Progenitor cell of endocrine pancreas (in vitro differentiated cells): ENCODE measurements around the gene HECTD4. TPM values are rescaled to one million over a fixed set of nuclear protein-coding genes. Genes with fewer than 3 reads are reported as not detected.
"Not testable (repeated sequence)": the region's sequence is repeated elsewhere in the genome, so short reads cannot be mapped to it uniquely, and the experiment has no call there.

Experiments used
- DNase-seq: peaks from one replicate; pipeline ENCODE4 v3.0.0; 2021; ENCODE audit warnings: low spot score; ENCODE audit not compliant: unreplicated experiment
- H3K27ac Mint-ChIP-seq: 2 replicates; pipeline ENCODE4 v1.8.0; 2021; ENCODE audit warnings: mild to moderate bottlenecking, moderate library complexity, mixed read lengths
- H3K27me3 Mint-ChIP-seq: 2 replicates; pipeline ENCODE4 v1.8.0; 2021; ENCODE audit warnings: mixed read lengths
- H3K36me3 Mint-ChIP-seq: 2 replicates; pipeline ENCODE4 v1.8.0; 2022; ENCODE audit warnings: mixed read lengths; ENCODE audit not compliant: insufficient read depth
- H3K4me1 Mint-ChIP-seq: 2 replicates; pipeline ENCODE4 v1.8.0; 2021; ENCODE audit warnings: low read depth, mixed read lengths
- H3K4me3 Mint-ChIP-seq: 2 replicates; pipeline ENCODE4 v1.8.0; 2021; ENCODE audit warnings: low read depth, mild to moderate bottlenecking, moderate library complexity, mixed read lengths
- H3K9me3 Mint-ChIP-seq: 2 replicates; pipeline ENCODE4 v1.8.0; 2021; ENCODE audit warnings: low read depth, mixed read lengths
- CTCF ChIP-seq: fragments of 200-600 bp; sonication (generic); IDR thresholded peaks from one replicate; pipeline ENCODE4 v1.5.0; 2021; ENCODE audit warnings: antibody characterized with exemption, mild to moderate bottlenecking; ENCODE audit not compliant: unreplicated experiment
- total RNA-seq: library from RNA; stranded (reverse); gene quantifications from 2 replicates; pipeline ENCODE4 v1.2.1, GENCODE V29; 2021

Gene HECTD4
- total RNA-seq, 1 donor from 2014 or later = 86.7 TPM

DNA sequence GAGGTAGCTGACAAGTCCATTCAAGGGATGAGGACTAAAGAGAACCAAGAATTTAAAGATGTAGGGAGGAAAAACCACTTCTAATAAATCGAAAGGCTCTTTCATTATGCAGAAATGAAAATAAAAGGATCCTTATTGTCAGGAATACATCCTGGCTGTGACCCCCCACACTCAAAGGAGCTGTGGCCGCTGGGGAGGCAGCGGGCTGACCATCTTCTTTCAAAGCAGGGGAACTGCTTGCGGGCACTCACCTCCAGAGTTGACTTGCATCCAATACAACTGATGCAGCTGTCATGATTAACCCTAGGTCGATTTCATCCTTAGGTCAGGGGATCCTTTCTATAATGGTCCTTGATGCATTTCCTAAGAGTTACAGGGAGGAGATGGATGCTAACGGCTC lies 221.6 kb downstream of the HECTD4 start:
- Mint-ChIP-seq H3K36me3 (peaks cover 57% of the 10 kb centered on the region), H3K27ac (no peak overlapping the region), H3K4me3 (no peak overlapping the region), H3K27me3 (no peaks in the 10 kb centered on the region), H3K9me3 (peaks cover 26% of the 10 kb centered on the region), H3K4me1 (no peaks in the 10 kb centered on the region)
- DNase-seq = no peak
- no peak for TF ChIP-seq CTCF

- TF ChIP-seq CTCF = no peak
- H3K27ac Mint-ChIP-seq = no peak overlapping the region
- no peak for DNase-seq
- H3K9me3 Mint-ChIP-seq = peaks cover 26% of the 10 kb centered on the region
- no peaks in the 10 kb centered on the region for H3K27me3 Mint-ChIP-seq
- H3K4me3 Mint-ChIP-seq = no peak overlapping the region
- H3K36me3 Mint-ChIP-seq = peaks cover 68% of the 10 kb centered on the region
- no peaks in the 10 kb centered on the region for H3K4me1 Mint-ChIP-seq
These were observed 223.1 kb downstream of the HECTD4 start for GRCh38 chr12:112159146-112159541.

GRCh38 chr12:112158461-112159145 lies 223.6 kb downstream of the HECTD4 start:
- DNase-seq, H3K27me3 Mint-ChIP-seq, H3K4me1 Mint-ChIP-seq, H3K4me3 Mint-ChIP-seq, H3K27ac Mint-ChIP-seq: not testable (repeated sequence)
- Mint-ChIP-seq H3K36me3 (peaks cover 73% of the 10 kb centered on the region), H3K9me3 (peaks cover 26% of the 10 kb centered on the region)

- no peak overlapping the region for H3K27ac Mint-ChIP-seq
These were observed 228.4 kb downstream of the HECTD4 start for GRCh38 chr12:112153893-112154219.

DNA sequence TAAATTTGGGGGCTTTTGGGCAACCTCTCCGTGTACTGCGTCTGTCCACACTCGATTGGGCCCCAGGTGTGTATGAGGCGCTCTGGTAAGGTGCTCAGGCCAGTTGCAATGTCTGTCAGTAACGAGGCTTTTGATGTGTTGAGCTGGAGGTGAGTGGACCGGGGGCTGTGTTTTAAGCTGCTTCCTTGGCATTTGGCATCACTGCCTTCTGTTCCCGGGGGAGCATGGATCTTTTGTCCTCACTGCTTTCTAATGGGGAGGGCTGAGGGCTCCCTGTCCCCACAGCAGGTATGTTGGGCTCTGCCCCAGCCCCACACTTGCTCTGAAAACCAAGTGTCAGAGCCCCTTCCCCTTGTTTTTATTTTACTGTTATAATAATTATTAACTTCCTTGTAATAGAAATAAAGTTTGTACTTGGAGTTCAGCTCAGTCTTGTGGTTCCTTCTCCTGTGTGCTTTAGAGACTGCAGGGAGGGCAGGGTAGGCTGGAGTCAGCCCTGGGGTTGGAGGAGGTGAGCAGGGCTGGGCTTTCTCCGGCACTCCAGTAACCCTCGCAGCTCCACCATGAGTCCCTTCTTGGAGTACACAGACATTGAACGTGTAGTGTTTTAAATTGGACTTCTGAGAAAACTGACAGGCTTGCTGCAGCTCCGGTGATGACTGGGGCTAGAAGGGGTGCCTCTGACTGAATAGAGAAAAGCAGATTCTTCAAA lies 228.9 kb downstream of the HECTD4 start:
- no peak for DNase-seq
- Mint-ChIP-seq H3K27me3 (no peaks in the 10 kb centered on the region), H3K27ac (peak overlapping the region; percentile 3), H3K36me3 (peaks cover 55% of the 10 kb centered on the region), H3K4me1 (no peaks in the 10 kb centered on the region), H3K4me3 (no peak overlapping the region), H3K9me3 (peaks cover 25% of the 10 kb centered on the region)
- no peak for TF ChIP-seq CTCF

More at GRCh38 chr12:112153893-112154219, 228.4 kb downstream of the HECTD4 start:
- no peak overlapping the region for H3K4me3 Mint-ChIP-seq
- peaks cover 58% of the 10 kb centered on the region for H3K36me3 Mint-ChIP-seq
- no peak for TF ChIP-seq CTCF
- H3K27me3 Mint-ChIP-seq = no peaks in the 10 kb centered on the region
- H3K4me1 Mint-ChIP-seq = no peaks in the 10 kb centered on the region
- no peak for DNase-seq
- H3K9me3 Mint-ChIP-seq = peaks cover 26% of the 10 kb centered on the region
